Measurements from ENCODE around the gene LRRC74A. TPM values are rescaled to one million over a fixed set of nuclear protein-coding genes. Genes with fewer than 3 reads are reported as not detected.

LRRC74A gene
- polyA plus RNA-seq, 1 donor (not counting 4 experiments of a cell fraction or from before 2014, with no cell fraction given) = not detected

- H3K9me1 ChIP-seq (ENCODE audit: control insufficient read depth, extremely low read depth, insufficient read depth, low read length) = no peaks in the 10 kb centered on the region
- H3K9me3 ChIP-seq (ENCODE audit: control insufficient read depth, low read depth, low read length) = no peaks in the 10 kb centered on the region
- H3K4me1 ChIP-seq (ENCODE audit: control insufficient read depth, extremely low read depth, insufficient read depth, low read length) = peaks cover 11% of the 10 kb centered on the region
- peaks cover 7% of the 10 kb centered on the region for H3K79me2 ChIP-seq (ENCODE audit: control insufficient read depth, insufficient read depth, low read length)
- H3K36me3 ChIP-seq (ENCODE audit: control insufficient read depth in 2 of 2, extremely low read depth in 1 of 2, insufficient read depth in 2 of 2, low read length in 2 of 2) = no peaks in the 10 kb centered on the region
- H3K9ac ChIP-seq (ENCODE audit: control insufficient read depth, extremely low read depth, insufficient read depth, low read length) = no peak overlapping the region
- TF ChIP-seq EZH2 (IDR thresholded peaks at IDR 0.05; ENCODE audit: low read length) (no peak), CTCF (optimal IDR thresholded peaks at IDR 0.05 in 1 of 3, IDR thresholded peaks at IDR 0.05 in 1 of 3, conservative IDR thresholded peaks at IDR 0.05 in 1 of 3; ENCODE audit: extremely low read depth in 1 of 3, insufficient read depth in 2 of 3, low read length in 3 of 3) (no peak)
- H3K27ac ChIP-seq (ENCODE audit: control insufficient read depth, insufficient read depth, low read length) = no peak overlapping the region
- no peak overlapping the region for H3K4me2 ChIP-seq (ENCODE audit: control insufficient read depth, extremely low read depth, insufficient read depth, low read depth, low read length)
- DNase-seq (ENCODE audit: low read depth, low spot score) (no peak), FAIRE-seq (no peak)
- no peaks in the 10 kb centered on the region for H4K20me1 ChIP-seq (ENCODE audit: control insufficient read depth, extremely low read depth, insufficient read depth, low read length)
- H2AFZ ChIP-seq (ENCODE audit: control insufficient read depth, low read length) = no peak overlapping the region
- H3K4me3 ChIP-seq (ENCODE audit: control insufficient read depth in 2 of 3, extremely low read depth in 1 of 3, insufficient read depth in 2 of 3, low read depth in 1 of 3, low read length in 3 of 3) = no peak overlapping the region
- dilution Hi-C loops (cut with MboI; ENCODE audit: extremely low pct_ligation_motif_present, low sequenced_read_pairs) = no loop called here
- H3K27me3 ChIP-seq (ENCODE audit: control insufficient read depth, extremely low read depth, insufficient read depth, low read length) = peaks cover 10% of the 10 kb centered on the region
Measured at GRCh38 chr14:76814726-76815645, 11.2 kb upstream of the LRRC74A start.

GRCh38 chr14:76820700-76821099 lies 5.5 kb upstream of the LRRC74A start:
- no peak for FAIRE-seq
- Histone ChIP-seq H3K9ac (ENCODE audit: control insufficient read depth, extremely low read depth, insufficient read depth, low read length) (no peak overlapping the region), H2AFZ (ENCODE audit: control insufficient read depth, low read length) (no peak overlapping the region), H3K79me2 (ENCODE audit: control insufficient read depth, insufficient read depth, low read length) (no peaks in the 10 kb centered on the region), H3K4me2 (ENCODE audit: control insufficient read depth, extremely low read depth, insufficient read depth, low read depth, low read length) (no peak overlapping the region), H3K36me3 (ENCODE audit: control insufficient read depth in 2 of 2, extremely low read depth in 1 of 2, insufficient read depth in 2 of 2, low read length in 2 of 2) (no peaks in the 10 kb centered on the region), H3K27me3 (ENCODE audit: control insufficient read depth, extremely low read depth, insufficient read depth, low read length) (peaks cover 10% of the 10 kb centered on the region), H4K20me1 (ENCODE audit: control insufficient read depth, extremely low read depth, insufficient read depth, low read length) (no peaks in the 10 kb centered on the region), H3K9me3 (ENCODE audit: control insufficient read depth, low read depth, low read length) (no peaks in the 10 kb centered on the region), H3K4me1 (ENCODE audit: control insufficient read depth, extremely low read depth, insufficient read depth, low read length) (no peaks in the 10 kb centered on the region), H3K4me3 (ENCODE audit: control insufficient read depth in 2 of 3, extremely low read depth in 1 of 3, insufficient read depth in 2 of 3, low read depth in 1 of 3, low read length in 3 of 3) (no peak overlapping the region), H3K9me1 (ENCODE audit: control insufficient read depth, extremely low read depth, insufficient read depth, low read length) (no peaks in the 10 kb centered on the region), H3K27ac (ENCODE audit: control insufficient read depth, insufficient read depth, low read length) (no peak overlapping the region)
- DNase-seq (ENCODE audit: low read depth, low spot score) = no peak
- no peak for TF ChIP-seq EZH2 (IDR thresholded peaks at IDR 0.05; ENCODE audit: low read length)
- dilution Hi-C loops (cut with MboI; ENCODE audit: extremely low pct_ligation_motif_present, low sequenced_read_pairs) = no loop called here

Measured in keratinocyte (primary cell).